Ovary (tissue), 3 donors: ENCODE measurements around the gene CYP4F22.

Source experiments
- EP300 ChIP-seq: sonication (generic); formaldehyde crosslinking; IDR thresholded peaks from one replicate; pipeline ENCODE4 v1.6.1; 2017; ENCODE audit warnings: antibody characterized with exemption
- POLR2A ChIP-seq: fragments of 450-650 bp; IDR thresholded peaks from one replicate; pipeline ENCODE4 v1.6.1; 2017; ENCODE audit warnings: antibody characterized with exemption, mild to moderate bottlenecking, moderate library complexity
- TF ChIP-seq, protein P1 (sequence below), 3 donors: fragments of 450-650 bp in 2 of 3; fragments of 200-600 bp in 1 of 3; IDR thresholded peaks; one replicate each; pipeline versions ENCODE4 v1.5.1 to v1.8.0; 2016 to 2022; ENCODE audit warnings: antibody characterized with exemption in 3 of 3, mild to moderate bottlenecking in 1 of 3
- donor health status: DM: no; HTN: no; CAD: no.

DNA sequence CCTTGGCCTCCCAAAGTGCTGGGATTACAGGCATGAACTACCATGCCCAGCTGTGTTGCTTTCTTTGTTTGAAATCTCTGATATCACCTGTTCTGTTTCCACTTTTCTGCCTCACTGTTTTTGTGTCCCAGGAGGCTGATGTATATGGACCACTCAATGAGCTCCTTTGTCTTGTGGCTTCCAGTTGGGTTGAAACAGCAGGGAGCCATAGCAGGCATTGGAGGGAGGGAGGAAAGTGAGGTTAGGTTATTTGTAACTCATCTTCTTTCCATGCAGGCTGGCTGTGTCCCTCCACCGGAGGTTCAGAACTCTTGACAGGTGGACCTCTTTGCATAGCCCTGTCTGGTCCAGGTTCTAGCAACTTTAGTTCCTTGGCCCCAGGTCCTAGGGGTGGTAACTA is 6.1 kb upstream of the CYP4F22 start:
- no peak for TF ChIP-seq POLR2A
- TF ChIP-seq, protein P1, sequence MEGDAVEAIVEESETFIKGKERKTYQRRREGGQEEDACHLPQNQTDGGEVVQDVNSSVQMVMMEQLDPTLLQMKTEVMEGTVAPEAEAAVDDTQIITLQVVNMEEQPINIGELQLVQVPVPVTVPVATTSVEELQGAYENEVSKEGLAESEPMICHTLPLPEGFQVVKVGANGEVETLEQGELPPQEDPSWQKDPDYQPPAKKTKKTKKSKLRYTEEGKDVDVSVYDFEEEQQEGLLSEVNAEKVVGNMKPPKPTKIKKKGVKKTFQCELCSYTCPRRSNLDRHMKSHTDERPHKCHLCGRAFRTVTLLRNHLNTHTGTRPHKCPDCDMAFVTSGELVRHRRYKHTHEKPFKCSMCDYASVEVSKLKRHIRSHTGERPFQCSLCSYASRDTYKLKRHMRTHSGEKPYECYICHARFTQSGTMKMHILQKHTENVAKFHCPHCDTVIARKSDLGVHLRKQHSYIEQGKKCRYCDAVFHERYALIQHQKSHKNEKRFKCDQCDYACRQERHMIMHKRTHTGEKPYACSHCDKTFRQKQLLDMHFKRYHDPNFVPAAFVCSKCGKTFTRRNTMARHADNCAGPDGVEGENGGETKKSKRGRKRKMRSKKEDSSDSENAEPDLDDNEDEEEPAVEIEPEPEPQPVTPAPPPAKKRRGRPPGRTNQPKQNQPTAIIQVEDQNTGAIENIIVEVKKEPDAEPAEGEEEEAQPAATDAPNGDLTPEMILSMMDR (IDR thresholded peaks at IDR 0.05), result no peak
- TF ChIP-seq EP300, result no peak
